Kasumi-1 (cell line): ENCODE measurements around the gene FTSJ3.
"Not testable (repeated sequence)": the region's sequence is repeated elsewhere in the genome, so short reads cannot be mapped to it uniquely, and the experiment has no call there.

Source experiments
- DNase-seq, 2 experiments: peaks; one replicate each; lab custom pipeline; 2025; lab: John Stamatoyannopoulos, UW

The FTSJ3 gene

GRCh38 chr17:63827002-63827800 lies at the start of gene FTSJ3, which contains the start of gene PSMC5:
FTSJ3 (minus strand) TSS chr17:63827663; CDS start chr17:63826902, 761 bp downstream.
PSMC5 (plus strand) TSS chr17:63827431; CDS start chr17:63827491, 60 bp downstream.
- DNase-seq: peak; percentile 99

- not testable (repeated sequence) for DNase-seq
Measured at GRCh38 chr17:63874693-63875092, 47.2 kb upstream of the FTSJ3 start.

- DNase-seq: not testable (repeated sequence)
Measured at GRCh38 chr17:63874061-63874626, 46.7 kb upstream of the FTSJ3 start.

- not testable (repeated sequence) for DNase-seq
Measured at GRCh38 chr17:63873577-63873976, 46.1 kb upstream of the FTSJ3 start, which contains the start of gene CSH2. CSH2 (minus strand) TSS chr17:63873677; CDS start chr17:63873614, 63 bp downstream.

GRCh38 chr17:63871646-63872365 lies 44.3 kb upstream of the FTSJ3 start:
- DNase-seq: not testable (repeated sequence)

GRCh38 chr17:63870292-63870665 lies 42.8 kb upstream of the FTSJ3 start:
- DNase-seq: not testable (repeated sequence)

GRCh38 chr17:63869491-63870291 lies 42.2 kb upstream of the FTSJ3 start:
- DNase-seq: not testable (repeated sequence)

- DNase-seq: not testable (repeated sequence)
Measured at GRCh38 chr17:63866625-63867024, 39.2 kb upstream of the FTSJ3 start.

GRCh38 chr17:63859257-63859656 lies 31.8 kb upstream of the FTSJ3 start:
- no peak for DNase-seq

- DNase-seq: not testable (repeated sequence)
Measured at GRCh38 chr17:63856425-63856824, 29.0 kb upstream of the FTSJ3 start.

GRCh38 chr17:63855185-63855584 lies 27.7 kb upstream of the FTSJ3 start:
- no peak for DNase-seq

GRCh38 chr17:63854709-63855108 lies 27.2 kb upstream of the FTSJ3 start:
- DNase-seq: no peak

GRCh38 chr17:63853260-63853659 lies 25.8 kb upstream of the FTSJ3 start:
- no peak for DNase-seq

- no peak for DNase-seq
Measured at GRCh38 chr17:63850401-63850800, 22.9 kb upstream of the FTSJ3 start.

GRCh38 chr17:63848834-63849689 lies 21.6 kb upstream of the FTSJ3 start:
- DNase-seq: peak; percentile 98 to 99

GRCh38 chr17:63847525-63848249 lies 20.2 kb upstream of the FTSJ3 start:
- DNase-seq: no peak

- no peak for DNase-seq
Measured at GRCh38 chr17:63845509-63845908, 18.0 kb upstream of the FTSJ3 start.

- DNase-seq: peak in 1 of 2 experiments; percentile 59
Measured at GRCh38 chr17:63843910-63844677, 16.6 kb upstream of the FTSJ3 start.

- DNase-seq: peak; percentile 68 to 75
Measured at GRCh38 chr17:63843387-63843888, 16.0 kb upstream of the FTSJ3 start.
